ENCODE results near the gene ACTR6. TPM values are rescaled to one million over a fixed set of nuclear protein-coding genes. Genes with fewer than 3 reads are reported as not detected.
"Not testable (repeated sequence)": the region's sequence is repeated elsewhere in the genome, so short reads cannot be mapped to it uniquely, and the experiment has no call there.

The ACTR6 gene
- total and polyA plus RNA-seq, 8 donors = 18.4 to 42.8 (median 33.0) TPM

GRCh38 chr12:100258127-100258526 is 57.5 kb downstream of the ACTR6 start:
- no peak for TF ChIP-seq CTCF (IDR thresholded peaks at IDR 0.05)
- no peak overlapping the region for H3K27ac ChIP-seq

GRCh38 chr12:100263131-100263530 is 62.5 kb downstream of the ACTR6 start:
- TF ChIP-seq CTCF (IDR thresholded peaks at IDR 0.05) = no peak
- intact Hi-C loops (cut with DNase I) = no loop called here
- no peak for ATAC-seq

More at GRCh38 chr12:100258127-100258526, 57.5 kb downstream of the ACTR6 start:
- DNase-seq (no peak), ATAC-seq (no peak)
- no peaks in the 10 kb centered on the region for H3K27me3 ChIP-seq
- no peaks in the 10 kb centered on the region for H3K36me3 ChIP-seq
- H3K4me1 ChIP-seq = no peaks in the 10 kb centered on the region
- no peak overlapping the region for H3K4me3 ChIP-seq
- intact Hi-C loops (cut with DNase I) = no loop called here
- H3K9me3 ChIP-seq = no peaks in the 10 kb centered on the region

GRCh38 chr12:100265107-100265506 is 64.5 kb downstream of the ACTR6 start:
- ATAC-seq; H3K9me3 ChIP-seq; H3K36me3 ChIP-seq; H3K27ac ChIP-seq; DNase-seq; intact Hi-C loops (cut with DNase I); H3K4me3 ChIP-seq; H3K27me3 ChIP-seq: not testable (repeated sequence)
- H3K4me1 ChIP-seq = peaks cover 0 to 23% of the 10 kb centered on the region in 2 donors

More at GRCh38 chr12:100263131-100263530, 62.5 kb downstream of the ACTR6 start:
- peaks cover 0 to 4% of the 10 kb centered on the region in 2 donors for H3K4me1 ChIP-seq
- no peak for DNase-seq
- H3K36me3 ChIP-seq = no peaks in the 10 kb centered on the region
- no peaks in the 10 kb centered on the region for H3K9me3 ChIP-seq
- no peak overlapping the region for H3K27ac ChIP-seq
- no peak overlapping the region for H3K4me3 ChIP-seq
- H3K27me3 ChIP-seq = no peaks in the 10 kb centered on the region

- peak in 1 of 4 donors; percentile 13 for DNase-seq
- Histone ChIP-seq H3K9me3 (no peaks in the 10 kb centered on the region), H3K36me3 (no peaks in the 10 kb centered on the region), H3K27me3 (no peaks in the 10 kb centered on the region), H3K4me3 (peak overlapping the region; percentile 81 to 95), H3K27ac (peak overlapping the region; percentile 93 to 99), H3K4me1 (peaks cover 0 to 32% of the 10 kb centered on the region in 2 donors)
- intact Hi-C loops (cut with DNase I) = no loop called here
- TF ChIP-seq CTCF (IDR thresholded peaks at IDR 0.05) = no peak
- ATAC-seq = no peak
These were observed 65.3 kb downstream of the ACTR6 start for GRCh38 chr12:100265732-100266584.

- H3K4me1 ChIP-seq = peaks cover 0 to 34% of the 10 kb centered on the region in 2 donors
- TF ChIP-seq CTCF (IDR thresholded peaks at IDR 0.05) = no peak
- H3K27ac ChIP-seq = peak overlapping the region; percentile 93 to 99
- peak overlapping the region; percentile 81 to 95 for H3K4me3 ChIP-seq
- peak; percentile 86 for ATAC-seq
- intact Hi-C loops (cut with DNase I) = no loop called here
- no peaks in the 10 kb centered on the region for H3K27me3 ChIP-seq
- no peaks in the 10 kb centered on the region for H3K36me3 ChIP-seq
- no peaks in the 10 kb centered on the region for H3K9me3 ChIP-seq
- DNase-seq = peak in 2 of 4 donors; percentile 95 to 98
These were observed 65.9 kb downstream of the ACTR6 start for GRCh38 chr12:100266585-100266834.

Measured in left lung (tissue), 10 donors.